Cardiac muscle cell (in vitro differentiated cells and primary cell): ENCODE results near the gene HAT1. TPM values are rescaled to one million over a fixed set of nuclear protein-coding genes. Genes with fewer than 3 reads are reported as not detected.

Experiments
- DNase-seq, 2 donors: peaks; one replicate each; pipeline versions ENCODE4 v3.0.0 to v3.0.0-alpha.2; 2010 to 2017; ENCODE audit warnings: low read depth in 1 of 2, low spot score in 1 of 2
- H3K27ac ChIP-seq: fragments of 200-600 bp; sonication (generic); 2 replicates; pipeline ENCODE4 v1.5.1; 2016
- H3K27me3 ChIP-seq: fragments of 200-600 bp; sonication (generic); 2 replicates; pipeline ENCODE4 v1.6.0; 2016; ENCODE audit warnings: control low read depth
- H3K36me3 ChIP-seq: fragments of 200-600 bp; sonication (generic); 2 replicates; pipeline ENCODE4 v1.5.1; 2016; ENCODE audit warnings: control low read depth
- H3K4me1 ChIP-seq: fragments of 200-600 bp; sonication (generic); 2 replicates; pipeline ENCODE4 v1.8.1; 2017; ENCODE audit warnings: low read depth, mild to moderate bottlenecking, mixed run types
- H3K4me3 ChIP-seq: fragments of 200-600 bp; sonication (generic); 2 replicates; pipeline ENCODE4 v1.5.1; 2016; ENCODE audit warnings: mild to moderate bottlenecking
- H3K9me3 ChIP-seq: fragments of 200-600 bp; sonication (generic); 2 replicates; pipeline ENCODE4 v1.5.1; 2017; ENCODE audit warnings: low read depth, mild to moderate bottlenecking, control low read depth
- polyA plus RNA-seq: library from polyadenylated mRNA; unstranded; fragments of >200 nt; fragmentation: Nextera tagmentation; extraction: Ambion mirVana; gene quantifications from 2 replicates; pipeline ENCODE4 v1.2.1, GENCODE V29; 2016
- total RNA-seq: library from RNA; depleted of rRNA; stranded (reverse); fragments of >200 nt; gene quantifications from 2 replicates; pipeline ENCODE4 v1.2.3, GENCODE V29; 2016
- TF ChIP-seq, protein P1 (sequence below): IDR thresholded peaks from 2 replicates; pipeline ENCODE4 v1.5.1; 2012; ENCODE audit warnings: low read depth, mild to moderate bottlenecking, low read length

HAT1 gene, protein sequence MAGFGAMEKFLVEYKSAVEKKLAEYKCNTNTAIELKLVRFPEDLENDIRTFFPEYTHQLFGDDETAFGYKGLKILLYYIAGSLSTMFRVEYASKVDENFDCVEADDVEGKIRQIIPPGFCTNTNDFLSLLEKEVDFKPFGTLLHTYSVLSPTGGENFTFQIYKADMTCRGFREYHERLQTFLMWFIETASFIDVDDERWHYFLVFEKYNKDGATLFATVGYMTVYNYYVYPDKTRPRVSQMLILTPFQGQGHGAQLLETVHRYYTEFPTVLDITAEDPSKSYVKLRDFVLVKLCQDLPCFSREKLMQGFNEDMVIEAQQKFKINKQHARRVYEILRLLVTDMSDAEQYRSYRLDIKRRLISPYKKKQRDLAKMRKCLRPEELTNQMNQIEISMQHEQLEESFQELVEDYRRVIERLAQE
- total RNA-seq = 30.7 and 33.6 TPM in 2 replicates
- 64.3 and 84.0 TPM in 2 replicates for polyA plus RNA-seq

DNA sequence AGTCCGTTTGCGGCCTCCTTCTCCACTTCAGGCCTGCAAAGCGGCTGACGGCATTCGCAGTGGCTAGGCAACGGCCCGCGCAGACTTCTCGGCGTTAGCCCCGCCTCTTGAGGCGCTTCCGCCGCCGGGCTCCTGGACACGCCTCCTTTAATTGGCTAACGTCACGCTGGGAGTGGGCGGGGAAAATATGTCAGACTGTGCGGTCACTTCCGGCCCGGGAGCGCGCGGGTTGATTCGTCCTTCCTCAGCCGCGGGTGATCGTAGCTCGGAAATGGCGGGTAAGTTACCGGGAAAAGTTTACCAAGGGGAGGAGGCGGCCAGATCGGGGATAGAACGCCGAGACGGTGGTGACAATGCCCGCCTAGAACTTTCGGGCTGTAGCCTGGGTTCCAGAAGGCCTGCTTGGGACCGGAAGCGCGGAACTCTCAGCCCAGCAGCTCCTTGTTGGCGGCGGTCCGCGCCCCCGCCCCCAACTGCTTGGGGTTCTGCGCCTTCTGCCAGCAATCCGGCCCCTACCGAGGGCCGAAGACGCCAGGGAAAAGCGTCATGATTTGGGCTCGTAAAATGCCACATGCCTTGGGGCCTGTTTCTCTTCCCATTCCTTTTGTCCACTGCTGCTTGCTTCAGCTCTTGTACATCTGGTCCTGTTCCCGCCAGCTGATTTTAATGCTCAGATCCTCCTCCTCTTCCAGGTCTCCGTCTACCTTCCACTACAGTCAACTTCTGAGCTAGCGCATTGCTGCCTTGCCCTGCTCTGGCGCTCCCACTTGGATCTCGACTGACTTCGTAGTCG, at the start of gene HAT1:
TSS of gene HAT1 (plus strand) at position 232 of the 793 bp plus-strand sequence. CDS start at position 272, 40 bp downstream.
- peaks cover 11% of the 10 kb centered on the region for H3K4me1 ChIP-seq
- H3K27ac ChIP-seq = peak within 1 kb of the TSS; percentile 84
- H3K27me3 ChIP-seq = no peaks in the 10 kb centered on the region
- peak within 1 kb of the TSS; percentile 68 for H3K4me3 ChIP-seq
- DNase-seq = peak; percentile 99
- TF ChIP-seq, protein P1, sequence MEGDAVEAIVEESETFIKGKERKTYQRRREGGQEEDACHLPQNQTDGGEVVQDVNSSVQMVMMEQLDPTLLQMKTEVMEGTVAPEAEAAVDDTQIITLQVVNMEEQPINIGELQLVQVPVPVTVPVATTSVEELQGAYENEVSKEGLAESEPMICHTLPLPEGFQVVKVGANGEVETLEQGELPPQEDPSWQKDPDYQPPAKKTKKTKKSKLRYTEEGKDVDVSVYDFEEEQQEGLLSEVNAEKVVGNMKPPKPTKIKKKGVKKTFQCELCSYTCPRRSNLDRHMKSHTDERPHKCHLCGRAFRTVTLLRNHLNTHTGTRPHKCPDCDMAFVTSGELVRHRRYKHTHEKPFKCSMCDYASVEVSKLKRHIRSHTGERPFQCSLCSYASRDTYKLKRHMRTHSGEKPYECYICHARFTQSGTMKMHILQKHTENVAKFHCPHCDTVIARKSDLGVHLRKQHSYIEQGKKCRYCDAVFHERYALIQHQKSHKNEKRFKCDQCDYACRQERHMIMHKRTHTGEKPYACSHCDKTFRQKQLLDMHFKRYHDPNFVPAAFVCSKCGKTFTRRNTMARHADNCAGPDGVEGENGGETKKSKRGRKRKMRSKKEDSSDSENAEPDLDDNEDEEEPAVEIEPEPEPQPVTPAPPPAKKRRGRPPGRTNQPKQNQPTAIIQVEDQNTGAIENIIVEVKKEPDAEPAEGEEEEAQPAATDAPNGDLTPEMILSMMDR = no peak
- no peaks in the 10 kb centered on the region for H3K36me3 ChIP-seq
- no peaks in the 10 kb centered on the region for H3K9me3 ChIP-seq

DNA sequence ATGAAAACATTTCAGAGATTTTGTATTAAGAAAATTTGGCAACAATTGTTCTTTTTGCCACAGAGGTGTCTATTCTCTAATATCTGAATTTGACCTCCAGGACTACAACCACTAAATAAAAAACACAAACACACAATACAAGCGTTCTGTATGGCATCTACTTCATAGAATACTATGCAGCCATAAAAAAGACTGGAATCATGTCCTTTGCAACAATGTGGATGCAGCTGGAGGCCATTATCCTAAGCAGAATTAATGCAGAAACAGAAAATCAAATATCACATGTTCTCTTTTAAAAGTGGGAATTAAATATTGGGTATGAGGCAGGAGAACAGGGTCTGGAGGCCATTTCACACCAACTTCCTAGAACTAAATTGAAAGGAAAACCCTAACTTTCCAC, 47.7 kb upstream of the HAT1 start:
- TF ChIP-seq, protein P1 = no peak
- no peaks in the 10 kb centered on the region for H3K27me3 ChIP-seq

DNA sequence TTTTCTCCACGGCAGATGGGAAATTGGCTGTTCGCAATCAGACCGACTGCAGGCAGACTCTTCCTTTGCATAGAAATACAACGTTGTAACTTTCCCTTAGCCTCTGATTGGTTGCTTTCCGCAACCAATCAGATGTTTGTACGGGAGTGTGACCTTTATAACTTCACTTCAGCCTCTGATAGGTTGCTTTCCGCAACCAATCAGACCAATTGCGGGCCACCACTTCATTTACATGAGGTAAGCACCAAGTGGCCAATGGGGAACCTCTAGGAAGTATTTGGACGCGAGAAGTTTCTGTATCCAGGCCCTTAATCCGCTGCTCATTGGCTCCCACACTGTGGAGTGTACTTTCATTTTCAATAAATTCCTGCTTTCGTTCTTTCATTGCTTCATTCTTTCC, 47.3 kb upstream of the HAT1 start:
- Histone ChIP-seq H3K4me1 (peaks cover 26% of the 10 kb centered on the region), H3K36me3 (no peaks in the 10 kb centered on the region), H3K27ac (no peak overlapping the region), H3K4me3 (no peak overlapping the region), H3K27me3 (no peaks in the 10 kb centered on the region), H3K9me3 (no peaks in the 10 kb centered on the region)
- DNase-seq = no peak
- TF ChIP-seq, protein P1 = no peak

More for the DNA sequence above, 47.7 kb upstream of the HAT1 start:
- peaks cover 22% of the 10 kb centered on the region for H3K4me1 ChIP-seq
- no peak for DNase-seq
- no peak overlapping the region for H3K4me3 ChIP-seq
- H3K36me3 ChIP-seq = no peaks in the 10 kb centered on the region
- no peaks in the 10 kb centered on the region for H3K9me3 ChIP-seq
- H3K27ac ChIP-seq = no peak overlapping the region

DNA sequence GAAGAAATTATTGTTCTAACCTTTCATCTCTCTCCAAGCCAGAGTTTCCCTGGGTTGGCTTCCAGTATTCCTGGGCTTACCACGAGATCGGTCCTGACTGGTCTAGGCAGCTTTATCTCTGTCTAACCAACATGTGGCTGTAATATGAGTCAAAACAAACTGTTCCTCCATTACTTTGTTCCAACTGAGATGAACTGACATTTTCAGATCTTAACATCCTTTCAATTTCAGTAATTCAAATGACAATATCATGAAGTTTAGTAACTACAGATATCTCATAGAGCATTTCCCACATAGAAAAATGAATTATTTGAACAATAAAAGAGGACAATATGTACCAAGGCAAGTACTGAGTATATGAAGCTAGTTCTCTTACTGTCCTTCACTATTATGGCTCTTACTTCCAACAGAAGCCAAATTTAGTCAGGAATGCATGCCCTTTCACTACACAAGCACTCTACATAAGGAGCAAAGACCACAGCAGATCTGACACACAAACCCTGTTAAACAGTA, 43.7 kb upstream of the HAT1 start:
- H3K27ac ChIP-seq = peak overlapping the region; percentile 94

DNA sequence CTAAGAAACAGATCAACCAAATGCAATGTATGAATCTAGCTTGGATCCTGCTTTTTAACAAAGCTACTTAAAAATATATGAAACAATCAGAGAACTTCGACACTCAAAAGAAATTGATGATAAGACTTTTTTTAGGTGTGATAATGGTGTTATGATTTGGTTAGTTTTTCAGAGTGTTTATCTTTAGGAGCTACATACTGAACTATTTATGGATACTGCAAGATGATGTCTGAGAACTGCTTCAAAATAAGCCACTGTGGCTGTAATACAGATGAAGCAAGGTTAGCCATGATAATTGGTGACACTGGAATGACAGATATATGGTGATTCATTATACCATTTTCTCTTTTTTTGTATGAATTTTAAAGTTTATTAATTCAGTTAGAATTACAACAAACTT, 42.4 kb upstream of the HAT1 start:
- Histone ChIP-seq H3K36me3 (no peaks in the 10 kb centered on the region), H3K4me1 (peaks cover 30% of the 10 kb centered on the region), H3K4me3 (no peak overlapping the region), H3K27me3 (no peaks in the 10 kb centered on the region), H3K9me3 (no peaks in the 10 kb centered on the region), H3K27ac (peak overlapping the region; percentile 94)
- DNase-seq = no peak
- TF ChIP-seq, protein P1 = no peak

More for the DNA sequence above, 43.7 kb upstream of the HAT1 start:
- Histone ChIP-seq H3K4me1 (peaks cover 30% of the 10 kb centered on the region), H3K9me3 (no peaks in the 10 kb centered on the region), H3K36me3 (no peaks in the 10 kb centered on the region), H3K27me3 (no peaks in the 10 kb centered on the region), H3K4me3 (peak overlapping the region; percentile 1)
- peak; percentile 65 to 90 for DNase-seq
- TF ChIP-seq, protein P1 = no peak
